Erythroblast (primary cell): Measurements from ENCODE around the gene TEPSIN.

Experiments used
- GATA1 ChIP-seq: IDR thresholded peaks from 2 replicates; pipeline ENCODE4 v1.6.1; 2011; ENCODE audit warnings: low read depth, mild to moderate bottlenecking, control low read depth, low read length, moderate library complexity
- POLR2A ChIP-seq: IDR thresholded peaks from 2 replicates; pipeline ENCODE4 v1.6.1; 2011; ENCODE audit warnings: mild to moderate bottlenecking, low read length

DNA sequence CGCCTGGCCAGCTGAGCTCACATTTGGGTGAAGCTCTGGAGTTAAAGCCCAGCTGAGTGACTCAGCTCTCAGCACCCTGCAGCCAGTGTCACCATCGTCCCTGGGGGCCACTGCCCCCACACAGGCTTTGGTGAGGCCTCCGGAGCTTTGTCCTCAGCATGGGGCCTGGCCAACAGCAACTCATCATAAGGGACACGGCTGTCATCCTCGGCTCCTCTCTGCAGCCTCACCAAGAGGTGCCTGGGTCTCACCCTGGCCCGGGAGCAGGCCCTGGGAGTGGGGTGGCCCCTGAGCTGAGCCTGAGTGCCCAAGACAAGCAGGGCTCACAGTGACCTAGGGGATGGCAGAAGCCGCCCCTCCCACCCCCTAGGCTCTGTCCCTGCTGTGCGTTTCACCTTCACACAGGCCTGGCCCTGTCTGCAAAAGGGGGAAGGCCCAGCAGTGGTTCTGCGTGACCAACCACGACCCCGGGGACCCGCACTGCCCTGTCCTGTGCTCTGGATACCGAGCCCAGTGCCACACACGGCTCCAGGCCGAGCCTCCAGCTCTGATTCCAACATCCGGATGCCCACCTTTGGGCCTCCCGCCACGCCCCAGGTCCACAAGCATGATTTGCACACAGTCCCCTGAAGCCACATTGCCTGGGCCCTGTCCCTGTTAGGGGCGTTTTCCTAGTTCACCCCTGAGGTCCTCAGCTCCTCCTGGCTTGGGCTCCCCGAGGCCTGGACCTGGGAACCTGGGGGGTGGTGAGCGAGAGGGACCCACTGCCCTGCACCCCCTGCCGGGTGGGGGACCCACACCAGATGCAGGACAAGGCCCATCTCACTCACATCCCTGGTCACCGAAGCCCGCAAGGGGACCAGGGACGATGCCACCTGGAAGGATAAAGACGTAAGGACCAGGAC lies 51.0 kb downstream of the TEPSIN start:
- TF ChIP-seq POLR2A, result no peak
- TF ChIP-seq GATA1, result no peak
